PC-9 (cell line): ENCODE results near the gene KIF6.

ENCODE experiments used
- EZH2 ChIP-seq: fragments of 200-600 bp; sonication (generic); IDR thresholded peaks from 2 replicates; pipeline ENCODE4 v1.8.0; 2017; ENCODE audit warnings: antibody characterized with exemption, low read depth
- TF ChIP-seq, protein P1 (sequence below): fragments of 200-600 bp; sonication (generic); conservative IDR thresholded peaks from 2 replicates; pipeline ENCODE4 v1.6.1; 2017; ENCODE audit warnings: mixed run types, antibody characterized with exemption, mild to moderate bottlenecking, moderate library complexity

DNA sequence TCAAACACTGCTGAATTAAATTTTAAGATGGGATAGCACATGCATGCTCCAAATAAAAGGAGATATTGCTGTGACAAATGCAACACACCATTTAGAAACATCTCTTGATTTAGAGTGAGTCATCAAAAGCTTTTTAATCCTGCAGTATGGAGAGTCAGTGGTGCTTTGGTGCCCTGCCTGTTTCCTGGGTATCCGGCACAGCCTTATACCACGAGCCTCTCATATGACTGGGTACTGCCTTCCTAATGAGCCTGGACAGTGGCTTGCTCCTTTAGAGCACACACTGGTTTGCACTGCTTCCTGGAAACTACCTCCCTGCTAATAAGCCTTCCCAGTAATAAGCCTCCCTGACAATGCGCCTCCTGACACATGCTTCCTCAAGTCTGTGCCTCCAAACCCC is 337.4 kb downstream of the KIF6 start:
- TF ChIP-seq, protein P1, sequence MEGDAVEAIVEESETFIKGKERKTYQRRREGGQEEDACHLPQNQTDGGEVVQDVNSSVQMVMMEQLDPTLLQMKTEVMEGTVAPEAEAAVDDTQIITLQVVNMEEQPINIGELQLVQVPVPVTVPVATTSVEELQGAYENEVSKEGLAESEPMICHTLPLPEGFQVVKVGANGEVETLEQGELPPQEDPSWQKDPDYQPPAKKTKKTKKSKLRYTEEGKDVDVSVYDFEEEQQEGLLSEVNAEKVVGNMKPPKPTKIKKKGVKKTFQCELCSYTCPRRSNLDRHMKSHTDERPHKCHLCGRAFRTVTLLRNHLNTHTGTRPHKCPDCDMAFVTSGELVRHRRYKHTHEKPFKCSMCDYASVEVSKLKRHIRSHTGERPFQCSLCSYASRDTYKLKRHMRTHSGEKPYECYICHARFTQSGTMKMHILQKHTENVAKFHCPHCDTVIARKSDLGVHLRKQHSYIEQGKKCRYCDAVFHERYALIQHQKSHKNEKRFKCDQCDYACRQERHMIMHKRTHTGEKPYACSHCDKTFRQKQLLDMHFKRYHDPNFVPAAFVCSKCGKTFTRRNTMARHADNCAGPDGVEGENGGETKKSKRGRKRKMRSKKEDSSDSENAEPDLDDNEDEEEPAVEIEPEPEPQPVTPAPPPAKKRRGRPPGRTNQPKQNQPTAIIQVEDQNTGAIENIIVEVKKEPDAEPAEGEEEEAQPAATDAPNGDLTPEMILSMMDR = no peak
- TF ChIP-seq EZH2 = no peak
